NCI-H69 (cell line): ENCODE results near the gene RDH13.
"Not testable (repeated sequence)": the region's sequence is repeated elsewhere in the genome, so short reads cannot be mapped to it uniquely, and the experiment has no call there.

Experiments used
- DNase-seq: peaks from one replicate; lab custom pipeline; 2025; lab: John Stamatoyannopoulos, UW

The RDH13 gene

GRCh38 chr19:55015126-55015525, 47.8 kb downstream of the RDH13 start:
- no peak for DNase-seq

- DNase-seq, result peak; percentile 85
Observed at GRCh38 chr19:55014714-55015113, 48.2 kb downstream of the RDH13 start.

DNA sequence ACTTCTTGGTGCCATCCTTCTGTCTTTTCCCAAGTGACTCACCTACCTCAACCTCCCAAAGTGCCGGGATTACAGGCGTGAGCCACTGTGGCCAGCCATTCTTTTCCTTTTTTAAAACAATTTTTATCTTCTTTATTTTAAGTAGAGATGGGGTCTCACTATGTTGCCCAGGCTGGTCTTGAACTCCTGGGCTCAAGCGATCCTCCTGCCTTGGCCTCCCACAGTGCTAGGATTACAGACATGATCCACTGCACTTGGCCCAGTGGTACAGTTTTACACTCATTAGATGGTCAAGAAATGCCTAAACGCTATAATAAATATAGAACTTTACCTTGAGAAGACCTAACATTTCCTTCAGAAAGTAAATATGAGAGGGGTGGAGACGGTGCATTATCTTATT, 49.4 kb downstream of the RDH13 start:
- no peak for DNase-seq

DNA sequence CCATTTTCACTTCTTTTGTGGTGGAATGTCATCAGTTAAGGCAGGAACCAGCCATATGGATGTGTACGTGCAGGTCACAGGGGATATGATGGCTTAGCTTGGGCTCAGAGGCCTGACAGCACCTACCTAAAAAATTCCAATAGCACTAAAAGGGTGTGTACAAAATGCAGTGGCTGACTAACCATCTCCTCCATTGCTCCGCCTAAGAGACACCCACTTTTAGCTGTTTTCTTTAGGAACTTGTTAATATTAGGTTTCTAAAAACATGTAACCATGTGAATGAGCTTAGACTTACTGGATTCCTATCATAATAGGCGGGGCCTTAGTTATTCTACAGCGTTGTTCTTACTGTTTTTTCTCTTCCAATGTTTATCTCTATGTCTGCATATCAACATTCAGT, 50.6 kb downstream of the RDH13 start:
- no peak for DNase-seq

GRCh38 chr19:55010561-55010960, 52.4 kb downstream of the RDH13 start:
- DNase-seq, result not testable (repeated sequence)

GRCh38 chr19:55008781-55009180, 54.2 kb downstream of the RDH13 start:
- DNase-seq, result not testable (repeated sequence)

DNA sequence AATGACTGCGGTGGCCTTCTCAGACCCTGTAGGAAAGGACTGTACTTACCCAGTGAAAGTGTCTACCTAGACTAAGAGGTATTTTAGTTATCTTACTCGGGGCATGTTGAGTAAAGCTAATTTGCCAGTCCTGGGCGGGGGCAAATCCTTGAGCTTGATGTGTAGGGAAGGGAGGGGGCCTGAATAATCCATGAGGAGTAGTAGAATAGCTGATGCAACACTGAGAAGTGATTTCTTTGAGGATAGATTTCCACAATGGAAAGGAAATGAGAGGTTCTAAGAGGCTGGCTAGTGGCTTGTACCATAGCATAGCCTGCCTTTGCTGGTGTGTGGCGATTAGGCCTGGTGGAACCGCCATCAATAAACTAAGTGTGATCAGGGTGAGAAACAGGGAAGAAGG, 54.8 kb downstream of the RDH13 start:
- not testable (repeated sequence) for DNase-seq

- DNase-seq, result not testable (repeated sequence)
Observed at GRCh38 chr19:55007537-55007936, 55.4 kb downstream of the RDH13 start.

DNA sequence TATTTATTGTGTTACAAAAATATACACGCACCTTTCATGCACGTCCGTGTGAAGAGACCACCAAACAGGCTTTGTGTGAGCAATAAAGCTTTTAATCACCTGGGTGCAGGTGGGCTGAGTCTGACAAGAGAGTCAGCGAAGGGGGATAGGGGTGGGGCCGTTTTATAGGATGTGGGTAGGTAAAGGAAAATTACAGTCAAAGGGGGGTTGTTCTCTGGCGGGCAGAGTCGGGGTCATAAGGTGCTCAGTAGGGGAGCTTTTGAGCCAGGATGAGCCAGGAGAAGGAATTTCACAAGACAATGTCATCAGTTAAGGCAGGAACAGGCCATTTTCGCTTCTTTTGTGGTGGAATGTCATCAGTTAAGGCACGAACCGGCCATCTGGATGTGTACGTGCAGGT, 56.2 kb downstream of the RDH13 start:
- DNase-seq, result not testable (repeated sequence)

DNA sequence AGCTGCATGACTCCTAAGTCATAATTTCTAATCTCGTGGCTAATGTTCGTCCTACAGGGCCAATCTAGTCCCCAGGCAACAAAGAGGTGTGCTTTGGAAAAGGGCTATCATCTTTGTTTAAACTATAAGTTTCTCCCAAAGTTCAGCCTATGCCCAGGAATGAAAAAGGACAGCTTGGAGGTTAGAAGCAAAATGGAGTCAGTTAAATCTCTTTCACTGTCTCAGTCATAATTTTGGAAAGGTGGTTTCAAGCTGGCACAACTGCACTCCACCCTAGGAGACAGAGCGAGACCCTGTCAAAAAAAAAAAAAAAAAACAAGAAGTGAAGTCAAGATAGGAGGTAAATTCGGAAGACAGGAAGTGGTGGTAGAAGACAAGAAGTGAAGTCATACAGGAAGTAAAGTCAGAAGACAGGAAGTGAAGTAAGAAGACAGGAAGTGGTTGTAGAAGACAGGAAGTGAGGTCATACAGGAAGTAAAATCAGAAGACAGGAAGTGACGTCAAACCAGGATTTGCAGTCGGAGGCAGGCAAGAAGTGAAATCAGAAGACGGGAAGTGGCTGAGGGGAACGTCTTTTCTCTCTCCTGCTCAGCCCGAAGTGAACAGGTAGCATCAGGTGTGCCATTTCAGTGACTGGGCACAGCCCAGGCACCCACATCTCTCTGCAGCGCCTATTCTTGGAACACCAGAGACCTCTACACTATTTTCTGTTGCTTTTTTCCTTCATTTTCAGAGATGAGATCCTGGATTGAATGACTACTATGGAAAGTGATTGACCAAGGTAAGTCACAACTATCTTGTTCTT, 57.1 kb downstream of the RDH13 start:
- DNase-seq, result peak; percentile 99

DNA sequence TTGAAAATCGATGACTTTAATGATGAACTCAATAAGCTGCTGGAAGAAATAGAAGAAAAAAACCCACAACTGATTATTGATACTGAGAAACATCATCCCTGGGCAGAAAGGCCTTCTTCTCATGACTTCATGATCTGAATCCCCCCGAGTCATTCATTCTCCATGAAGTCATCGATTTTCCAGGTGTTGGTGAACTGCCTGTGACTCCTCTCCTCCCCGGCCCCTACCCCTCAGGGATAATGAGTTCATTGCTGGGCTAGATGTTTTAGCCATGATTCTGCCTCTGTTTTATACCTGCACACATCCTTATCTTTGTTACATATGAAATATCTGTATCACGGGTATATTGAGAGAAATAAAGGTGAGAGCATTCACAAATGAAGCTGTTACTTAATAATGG, 62.2 kb downstream of the RDH13 start:
- DNase-seq, result no peak

DNA sequence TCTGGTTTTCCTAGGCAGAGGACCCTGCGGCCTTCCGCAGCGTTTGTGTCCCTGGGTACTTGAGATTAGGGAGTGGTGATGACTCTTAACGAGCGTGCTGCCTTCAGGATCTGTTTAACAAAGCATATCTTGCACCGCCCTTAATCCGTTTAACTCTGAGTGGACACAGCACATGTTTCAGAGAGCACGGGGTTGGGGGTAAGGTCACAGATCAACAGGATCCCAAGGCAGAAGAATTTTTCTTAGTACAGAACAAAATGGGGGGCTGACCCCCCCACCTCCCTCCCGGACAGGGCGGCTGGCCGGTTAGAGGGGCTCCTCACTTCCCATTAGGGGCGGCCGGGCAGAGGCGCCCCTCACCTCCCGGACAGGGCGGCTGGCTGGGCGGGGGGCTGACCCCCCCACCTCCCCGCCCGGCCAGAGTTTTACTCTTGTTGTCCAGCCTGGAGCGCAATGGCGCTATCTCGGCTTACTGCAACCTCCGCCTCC, 64.2 kb downstream of the RDH13 start:
- not testable (repeated sequence) for DNase-seq

DNA sequence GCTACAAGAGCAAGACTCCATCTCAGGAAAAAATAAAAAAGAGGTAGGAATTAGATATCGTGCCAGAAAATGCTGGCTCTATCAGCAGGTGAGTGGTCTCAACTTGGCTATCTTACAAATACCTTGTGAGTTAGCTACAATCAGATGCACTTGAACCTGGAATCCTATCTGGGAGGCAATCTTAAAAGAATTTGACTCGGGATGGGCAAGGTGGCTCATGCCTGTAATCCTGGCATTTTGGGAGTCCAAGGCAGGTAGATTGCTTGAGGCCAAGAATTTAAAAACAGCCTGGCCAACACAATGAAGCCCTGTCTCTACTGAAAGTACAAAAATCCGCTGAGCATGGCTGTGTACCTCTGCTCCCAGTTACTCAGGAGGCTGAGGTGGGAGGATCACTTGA, 67.4 kb downstream of the RDH13 start:
- DNase-seq, result no peak
